HG03175 (cell line): ENCODE measurements around the gene FARS2.

Source experiments
- ATAC-seq: cut with Tn5 transposase; IDR thresholded peaks from one replicate; pipeline ENCODE4 v1.9.1; 2021; ENCODE audit warnings: mild to moderate bottlenecking, moderate library complexity; ENCODE audit not compliant: unreplicated experiment

FARS2 gene

GRCh38 chr6:5412663-5413062 is 151.3 kb downstream of the FARS2 start:
- ATAC-seq: no peak

GRCh38 chr6:5416250-5416649 is 154.9 kb downstream of the FARS2 start:
- no peak for ATAC-seq

GRCh38 chr6:5422321-5422915 is 161.1 kb downstream of the FARS2 start:
- no peak for ATAC-seq

GRCh38 chr6:5423251-5423650 is 161.9 kb downstream of the FARS2 start:
- ATAC-seq: no peak

GRCh38 chr6:5424726-5425125 is 163.4 kb downstream of the FARS2 start:
- no peak for ATAC-seq

GRCh38 chr6:5425267-5425666 is 164.0 kb downstream of the FARS2 start:
- no peak for ATAC-seq

- ATAC-seq: no peak
Observed at GRCh38 chr6:5425797-5426196, 164.5 kb downstream of the FARS2 start.

- ATAC-seq: no peak
Observed at GRCh38 chr6:5427586-5427985, 166.3 kb downstream of the FARS2 start.

GRCh38 chr6:5433324-5433723 is 172.0 kb downstream of the FARS2 start:
- no peak for ATAC-seq

- ATAC-seq: no peak
Observed at GRCh38 chr6:5435449-5435848, 174.1 kb downstream of the FARS2 start.

GRCh38 chr6:5438922-5439584 is 177.7 kb downstream of the FARS2 start:
- no peak for ATAC-seq

- ATAC-seq: no peak
Observed at GRCh38 chr6:5439749-5440148, 178.4 kb downstream of the FARS2 start.

- no peak for ATAC-seq
Observed at GRCh38 chr6:5442319-5442718, 181.0 kb downstream of the FARS2 start.

GRCh38 chr6:5442916-5443315 is 181.6 kb downstream of the FARS2 start:
- ATAC-seq: no peak

GRCh38 chr6:5443491-5443890 is 182.2 kb downstream of the FARS2 start:
- no peak for ATAC-seq

GRCh38 chr6:5446362-5447075 is 185.2 kb downstream of the FARS2 start:
- no peak for ATAC-seq

GRCh38 chr6:5447921-5448320 is 186.6 kb downstream of the FARS2 start:
- ATAC-seq: no peak

GRCh38 chr6:5450073-5450472 is 188.8 kb downstream of the FARS2 start:
- ATAC-seq: no peak

- ATAC-seq: no peak
Observed at GRCh38 chr6:5453546-5453945, 192.2 kb downstream of the FARS2 start.

- no peak for ATAC-seq
Observed at GRCh38 chr6:5455142-5455541, 193.8 kb downstream of the FARS2 start.

- ATAC-seq: no peak
Observed at GRCh38 chr6:5457041-5457440, 195.7 kb downstream of the FARS2 start.

- ATAC-seq: no peak
Observed at GRCh38 chr6:5457983-5458683, 196.8 kb downstream of the FARS2 start.
